ENCODE data around the gene PRPF38A.
"Not testable (repeated sequence)": the region's sequence is repeated elsewhere in the genome, so short reads cannot be mapped to it uniquely, and the experiment has no call there.

PRPF38A gene, protein sequence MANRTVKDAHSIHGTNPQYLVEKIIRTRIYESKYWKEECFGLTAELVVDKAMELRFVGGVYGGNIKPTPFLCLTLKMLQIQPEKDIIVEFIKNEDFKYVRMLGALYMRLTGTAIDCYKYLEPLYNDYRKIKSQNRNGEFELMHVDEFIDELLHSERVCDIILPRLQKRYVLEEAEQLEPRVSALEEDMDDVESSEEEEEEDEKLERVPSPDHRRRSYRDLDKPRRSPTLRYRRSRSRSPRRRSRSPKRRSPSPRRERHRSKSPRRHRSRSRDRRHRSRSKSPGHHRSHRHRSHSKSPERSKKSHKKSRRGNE

DNA sequence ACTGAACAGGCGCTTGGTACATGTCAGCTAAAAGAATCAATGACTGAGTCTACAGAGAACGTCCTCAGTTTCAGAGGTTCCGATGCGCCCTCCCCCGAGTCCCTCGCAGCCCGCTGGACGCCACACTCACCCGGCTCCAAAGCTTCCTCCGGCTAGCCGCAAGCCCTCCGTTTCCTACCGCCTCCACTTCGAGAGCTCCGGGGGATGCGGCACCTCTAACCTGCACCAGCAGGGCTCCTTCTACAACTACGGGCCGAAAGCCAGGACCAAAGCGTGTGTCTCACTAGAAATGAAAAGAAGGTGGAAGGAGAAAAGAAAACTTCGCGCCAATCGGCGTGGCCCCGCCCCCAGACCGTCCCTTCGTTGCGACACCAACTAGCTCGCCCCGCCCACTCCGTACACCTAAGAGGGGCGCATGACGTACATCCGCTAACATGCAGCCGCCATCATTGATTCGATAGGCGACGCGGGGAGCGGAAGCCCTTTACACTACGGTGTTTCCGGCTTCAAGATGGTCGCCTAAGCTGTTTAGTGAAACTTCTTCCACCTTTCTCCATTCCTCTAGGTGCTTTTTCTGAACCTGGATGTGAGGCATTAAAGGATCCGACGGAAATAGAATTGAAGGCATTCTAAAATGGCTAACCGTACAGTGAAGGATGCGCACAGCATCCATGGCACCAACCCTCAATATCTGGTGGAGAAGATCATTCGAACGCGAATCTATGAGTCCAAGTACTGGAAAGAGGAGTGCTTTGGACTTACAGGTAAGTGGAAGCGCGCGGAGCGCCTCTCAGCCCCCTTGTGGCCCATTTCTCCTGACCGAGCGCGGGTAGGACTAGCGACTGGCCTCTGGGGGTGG lies at the start of gene PRPF38A, which contains the start of gene ORC1:
Gene PRPF38A (plus strand): TSS at position 487 of the 859 bp plus-strand sequence. CDS start 148 bp downstream, at position 635.
Gene ORC1 (minus strand): TSS at position 308 of the 859 bp plus-strand sequence. CDS start 2,200 bp downstream, outside the sequence.
- peak; percentile 98 for DNase-seq (ENCODE audit: low read depth)

- DNase-seq (ENCODE audit: low read depth) = no peak
These were observed 49.0 kb upstream of the PRPF38A start for GRCh38 chr1:52355436-52355835.

GRCh38 chr1:52355847-52356505 lies 48.4 kb upstream of the PRPF38A start:
- DNase-seq (ENCODE audit: low read depth) = no peak

- no peak for DNase-seq (ENCODE audit: low read depth)
These were observed 47.5 kb upstream of the PRPF38A start for GRCh38 chr1:52356818-52357355.

- no peak for DNase-seq (ENCODE audit: low read depth)
These were observed 47.0 kb upstream of the PRPF38A start for GRCh38 chr1:52357397-52357796.

- no peak for DNase-seq (ENCODE audit: low read depth)
These were observed 45.4 kb upstream of the PRPF38A start for GRCh38 chr1:52358851-52359497.

DNA sequence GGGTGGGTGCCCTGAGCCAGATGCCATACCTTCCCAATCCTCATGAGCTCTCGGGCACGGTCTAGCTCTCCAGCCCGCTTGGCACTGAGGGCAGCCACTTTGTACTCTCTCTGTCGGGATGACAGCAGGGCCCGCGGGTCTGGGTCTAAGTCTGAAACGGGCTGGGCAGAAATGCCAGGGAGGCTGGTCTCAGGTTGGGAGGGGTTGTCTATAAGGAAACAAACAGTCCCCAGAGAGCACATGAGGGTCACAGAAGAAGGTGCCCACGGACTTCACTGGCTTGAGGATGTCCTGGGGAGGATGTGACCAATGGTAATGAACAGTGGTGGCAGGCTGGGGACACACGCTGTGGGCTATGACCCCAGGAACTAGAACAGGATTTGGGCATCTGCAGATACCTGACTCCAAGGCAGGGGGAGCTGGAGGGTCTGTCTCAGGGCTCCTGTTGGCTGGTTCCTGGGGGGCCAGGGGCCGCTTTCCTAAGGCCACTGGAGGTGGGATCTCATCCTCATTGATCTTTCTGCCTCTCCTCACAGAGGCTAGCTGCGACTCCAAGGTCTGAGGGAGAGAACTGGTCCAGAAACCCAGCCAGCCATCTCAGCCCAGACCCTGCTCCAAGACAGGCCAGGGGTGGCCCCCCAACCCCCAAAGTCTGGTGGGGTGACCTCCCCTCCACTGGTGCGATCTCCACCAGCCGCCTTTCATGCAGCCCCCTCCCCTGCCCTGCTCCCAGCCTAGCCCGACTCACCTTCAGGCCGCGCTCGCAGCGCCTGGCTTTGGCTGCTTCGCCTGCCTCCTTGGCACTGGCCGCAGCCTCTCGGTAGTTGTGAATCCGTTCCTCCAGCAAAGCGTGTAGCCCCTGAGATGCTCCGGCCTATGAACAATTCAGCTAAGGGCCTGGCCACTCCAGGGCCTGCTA lies 44.5 kb upstream of the PRPF38A start:
- no peak for DNase-seq (ENCODE audit: low read depth)

DNA sequence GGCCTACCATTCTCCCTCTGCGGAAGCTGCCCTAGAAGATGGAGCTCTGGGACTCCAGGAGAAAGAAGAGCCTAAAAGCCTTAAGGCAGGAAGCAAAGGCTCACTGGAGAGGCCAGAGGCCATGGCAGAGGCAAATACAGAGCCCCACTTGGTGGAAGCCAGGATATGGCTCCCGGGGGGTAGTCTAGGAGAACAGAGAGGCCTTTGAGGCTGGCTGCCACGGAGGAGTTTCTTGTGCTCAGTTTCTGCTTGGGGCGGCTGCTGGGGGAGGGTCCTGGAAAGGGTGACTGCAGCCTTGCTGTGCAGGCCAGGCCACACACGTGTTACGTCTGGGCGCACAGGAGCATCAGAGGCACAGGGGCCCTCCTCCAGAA lies 43.8 kb upstream of the PRPF38A start:
- no peak for DNase-seq (ENCODE audit: low read depth)

DNA sequence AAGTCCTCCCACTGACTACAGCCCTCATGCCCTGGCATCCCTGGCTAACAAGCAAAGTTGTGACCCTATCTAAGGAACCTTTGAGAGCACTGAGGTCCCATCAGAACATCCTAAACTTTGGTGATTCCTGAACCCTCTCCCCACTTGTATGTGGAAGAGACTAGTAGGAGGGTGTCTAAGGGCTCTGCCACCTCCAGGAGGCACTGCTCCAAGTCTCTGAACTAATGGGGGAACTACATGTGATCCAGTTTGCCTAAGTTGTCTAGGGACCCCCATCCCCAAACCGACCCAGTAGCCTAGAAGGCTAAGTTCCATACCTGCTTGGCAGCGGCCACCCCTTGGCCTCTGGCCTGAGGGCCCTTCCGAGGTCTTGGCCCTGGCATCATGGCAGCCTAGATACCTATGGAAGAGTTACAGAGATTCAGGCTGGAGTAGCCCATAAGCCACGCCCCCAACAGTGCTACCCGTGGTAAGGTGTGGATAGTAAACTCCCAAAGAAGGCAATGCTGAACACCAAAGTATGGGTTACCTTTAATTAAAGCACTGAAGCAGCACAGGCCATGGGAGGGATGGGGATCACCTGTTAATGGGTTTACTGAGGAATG lies 40.1 kb upstream of the PRPF38A start:
- no peak for DNase-seq (ENCODE audit: low read depth)

DNA sequence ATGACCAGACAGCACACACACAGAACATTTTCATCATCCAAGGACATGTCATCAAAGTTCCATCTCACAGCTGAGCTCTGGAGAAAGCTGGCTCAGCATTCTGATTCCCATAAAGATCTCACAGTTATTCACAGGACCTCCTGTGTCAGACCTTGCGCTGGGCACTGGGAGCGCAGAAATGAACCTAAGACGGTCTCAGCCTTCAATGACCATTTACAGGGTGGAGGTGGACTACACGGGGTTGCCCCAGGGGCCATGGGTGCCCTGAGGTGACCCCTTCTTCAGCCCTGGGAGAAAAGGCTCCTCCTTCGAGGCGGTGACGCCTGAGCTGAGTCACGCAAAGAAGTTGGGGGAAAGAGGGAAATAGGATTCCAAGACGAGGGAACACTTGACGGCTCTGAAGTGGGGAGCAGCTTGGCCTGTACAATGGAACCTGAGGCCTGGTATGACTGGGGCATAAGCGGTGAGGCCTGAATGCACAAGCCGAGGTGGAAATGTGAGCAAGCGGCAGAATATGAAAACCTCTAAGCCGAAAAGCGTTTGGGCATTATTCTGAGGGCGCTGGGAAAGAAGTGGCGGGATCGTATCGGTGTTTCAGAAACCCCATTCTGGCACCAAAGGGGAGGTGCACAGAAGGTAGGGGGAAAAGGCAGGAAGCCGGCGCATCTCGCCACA lies 39.2 kb upstream of the PRPF38A start:
- peak; percentile 66 for DNase-seq (ENCODE audit: low read depth)

DNA sequence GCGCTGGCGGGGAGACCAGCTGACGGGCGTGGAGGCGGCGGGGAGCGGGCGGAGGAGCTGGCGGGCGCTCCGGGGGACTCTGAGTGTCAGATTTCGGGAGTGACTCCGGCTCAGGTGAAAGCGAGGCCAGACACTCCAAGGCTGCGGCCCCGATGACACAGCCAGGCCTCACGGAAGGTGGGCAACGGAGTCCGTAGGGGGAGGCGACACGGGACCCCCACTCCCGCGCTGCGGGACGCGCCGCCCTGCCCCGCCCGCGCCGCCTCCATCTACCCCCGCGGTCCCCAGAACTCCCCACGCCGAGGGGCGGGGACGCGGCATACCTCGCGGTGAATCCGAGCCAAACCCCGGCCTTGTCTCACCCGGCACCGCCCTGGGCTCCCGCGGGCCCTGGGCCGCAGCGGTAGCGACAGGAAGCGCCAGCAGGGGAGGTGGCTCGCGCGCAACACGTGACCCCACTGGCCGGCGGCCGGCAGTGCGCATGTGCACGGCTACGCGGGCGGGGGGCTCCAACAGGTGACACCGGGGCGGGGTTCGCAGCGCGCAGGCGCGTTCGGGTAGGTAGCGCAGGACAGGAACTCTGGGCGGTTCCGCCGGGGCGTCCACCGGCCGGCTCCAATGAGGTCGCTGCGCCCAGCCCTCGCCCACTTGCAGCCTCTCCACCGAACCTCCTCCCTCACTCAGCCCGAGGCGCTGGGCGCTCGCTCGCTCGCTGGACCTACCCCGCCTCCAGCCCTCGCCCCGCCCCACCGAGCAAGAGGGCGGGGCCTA lies 38.5 kb upstream of the PRPF38A start, which contains the start of gene CC2D1B:
Gene CC2D1B (minus strand): TSS at position 460 of the 771 bp plus-strand sequence. CDS start 1,585 bp downstream, outside the sequence.
- peak; percentile 98 for DNase-seq (ENCODE audit: low read depth)

DNA sequence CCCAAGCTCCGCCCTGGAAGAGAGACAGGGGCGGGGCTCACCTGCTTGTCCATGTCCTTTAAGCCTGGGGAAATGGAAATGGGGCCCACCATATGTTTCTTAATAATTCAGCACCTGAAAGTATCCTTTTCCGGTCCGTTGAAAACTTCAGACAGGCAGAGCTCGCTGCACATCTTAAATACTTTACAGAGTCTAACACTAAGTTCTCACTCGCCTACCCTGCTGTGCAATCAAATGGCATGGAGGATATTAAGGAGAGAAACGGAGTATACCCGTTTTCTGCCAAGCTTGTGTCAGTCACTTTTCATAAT lies 37.9 kb upstream of the PRPF38A start:
- no peak for DNase-seq (ENCODE audit: low read depth)

GRCh38 chr1:52367272-52367671 lies 37.1 kb upstream of the PRPF38A start:
- DNase-seq (ENCODE audit: low read depth) = no peak

GRCh38 chr1:52368383-52369172 lies 35.8 kb upstream of the PRPF38A start:
- peak; percentile 49 for DNase-seq (ENCODE audit: low read depth)

DNA sequence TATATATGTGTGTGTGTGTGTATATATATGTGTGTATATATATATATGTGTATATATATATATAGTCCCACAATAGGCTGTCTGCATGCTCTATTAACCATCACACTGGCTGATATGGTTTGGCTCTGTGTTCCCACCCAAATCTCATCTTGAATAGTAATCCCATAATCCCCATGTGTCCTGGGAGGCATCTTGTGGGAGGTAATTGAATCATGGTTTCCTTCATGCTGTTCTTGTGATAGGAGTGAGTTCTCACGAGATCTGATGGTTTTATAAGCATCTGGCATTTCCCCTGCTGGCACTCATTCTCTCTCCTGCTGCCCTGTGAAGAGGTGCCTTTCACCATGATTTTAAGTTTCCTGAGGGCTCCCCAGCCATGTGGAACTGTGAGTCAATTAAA lies 34.6 kb upstream of the PRPF38A start:
- DNase-seq (ENCODE audit: low read depth) = not testable (repeated sequence)

DNA sequence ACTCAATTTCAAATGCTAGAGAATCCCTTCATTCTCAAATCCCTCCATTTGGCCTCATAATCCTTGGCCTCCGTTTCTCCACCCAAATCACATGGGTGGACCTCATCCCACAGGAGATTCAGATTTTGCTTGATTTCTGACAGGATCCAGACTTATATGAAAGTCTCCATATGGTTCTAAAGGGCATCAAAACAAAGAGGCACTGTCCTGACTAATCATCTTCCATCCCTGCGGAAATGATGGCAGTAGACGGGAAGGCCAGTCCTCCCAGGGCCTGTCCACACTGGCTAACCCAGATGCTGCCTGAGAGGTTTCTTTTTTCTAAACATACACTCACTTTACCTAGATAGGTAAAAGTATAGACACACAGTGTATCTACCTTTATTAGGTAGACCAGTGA lies 19.0 kb upstream of the PRPF38A start:
- no peak for DNase-seq (ENCODE audit: low read depth)

- no peak for DNase-seq (ENCODE audit: low read depth)
These were observed 17.9 kb upstream of the PRPF38A start for GRCh38 chr1:52386458-52386857.

DNA sequence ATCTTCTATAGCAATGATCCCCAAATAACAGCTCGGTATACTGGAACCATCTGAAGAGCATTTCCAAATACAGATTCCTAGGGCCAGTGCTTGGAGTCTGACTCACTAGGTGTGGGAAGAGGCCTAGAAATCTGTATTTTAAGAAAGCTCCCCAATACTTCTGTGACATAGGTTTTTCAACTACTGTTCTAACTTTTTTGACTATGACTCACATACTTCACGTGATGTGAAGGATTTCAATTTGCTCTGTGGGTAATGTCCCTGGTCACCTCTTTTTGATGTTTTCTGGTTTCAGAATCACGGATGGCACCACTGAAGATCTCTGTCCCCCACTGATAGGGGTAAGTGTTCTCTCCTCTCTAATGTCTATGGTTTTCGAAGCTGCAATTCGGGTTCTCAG lies 11.2 kb upstream of the PRPF38A start:
- DNase-seq (ENCODE audit: low read depth) = no peak
